ENCODE results near the gene ARL8B. TPM values are rescaled to one million over a fixed set of nuclear protein-coding genes. Genes with fewer than 3 reads are reported as not detected.
A peak's percentile ranks its signal among the peaks of the same experiment; 100 is the strongest.

Gene ARL8B
- total and polyA plus RNA-seq, 10 of the 15 experiments (the other 5 are each of a cell fraction or from before 2014, with no cell fraction given): 22.0 to 80.6 (median 43.7) TPM

DNA sequence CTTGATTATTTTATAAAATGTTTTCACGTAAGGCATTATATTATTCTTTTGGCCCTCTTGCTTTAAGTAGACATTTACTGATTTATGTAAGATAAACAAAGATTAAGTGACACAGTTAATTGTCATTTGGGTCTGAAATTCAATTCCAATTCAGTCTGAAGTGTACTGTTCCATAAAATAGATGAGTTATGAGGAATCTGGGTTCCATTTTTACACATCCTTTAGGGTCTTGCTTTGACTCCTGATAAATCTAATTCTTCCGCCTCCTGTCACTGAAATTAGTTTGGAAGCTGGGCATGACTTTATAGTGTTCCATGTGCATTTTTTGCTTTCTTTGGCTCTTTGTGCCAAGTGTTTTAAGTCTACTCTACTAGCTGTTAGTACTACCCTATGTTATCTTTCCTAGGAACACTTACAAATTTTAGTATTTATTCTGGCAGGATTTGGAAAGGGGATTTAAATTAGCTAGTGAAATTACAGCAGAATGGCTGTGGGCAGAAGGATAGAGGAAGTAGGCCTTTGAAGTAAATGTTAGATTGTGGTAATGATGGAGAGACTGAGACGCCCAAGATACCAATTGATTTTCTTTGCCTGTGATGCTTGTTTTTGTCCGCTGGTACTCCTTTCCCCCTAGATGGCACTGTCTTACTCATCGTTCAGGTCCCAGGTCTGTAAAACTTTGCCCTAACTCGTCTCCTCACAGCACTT lies 14.3 kb downstream of the ARL8B start (continued):
- no peak for TF ChIP-seq DPF2 (IDR thresholded peaks at IDR 0.05)
- TF ChIP-seq CREB1 (IDR thresholded peaks at IDR 0.05; ENCODE audit: low read depth): no peak
- TF ChIP-seq EP300 (IDR thresholded peaks at IDR 0.05; ENCODE audit: borderline replicate concordance in 1 of 2, control insufficient read depth in 1 of 2, low read depth in 2 of 2, low read length in 2 of 2): no peak; a peak in 2 of 4 replicates
- TF ChIP-seq ZNF24 (IDR thresholded peaks at IDR 0.05): 0 out of 2 replicates have a peak, but pooled peaks have one; percentile 25
- peak; percentile 48; the same call in 1 of the 2 replicates for TF ChIP-seq SPI1 (IDR thresholded peaks at IDR 0.05; ENCODE audit: borderline replicate concordance, insufficient read depth, low read depth, low read length)
- no peak for TF ChIP-seq SUPT20H (IDR thresholded peaks at IDR 0.05; ENCODE audit: borderline replicate concordance, control insufficient read depth, low read depth, low read length)
- TF ChIP-seq SP1 (IDR thresholded peaks at IDR 0.05; ENCODE audit: low read depth, low read length): no peak
- no peak for TF ChIP-seq ETV6 (conservative IDR thresholded peaks at IDR 0.05 in 1 of 2, IDR thresholded peaks at IDR 0.05 in 1 of 2; ENCODE audit: borderline replicate concordance in 1 of 2, low read depth in 1 of 2)
- TF ChIP-seq CHD4 (IDR thresholded peaks at IDR 0.05): no peak
- TF ChIP-seq, protein P1, sequence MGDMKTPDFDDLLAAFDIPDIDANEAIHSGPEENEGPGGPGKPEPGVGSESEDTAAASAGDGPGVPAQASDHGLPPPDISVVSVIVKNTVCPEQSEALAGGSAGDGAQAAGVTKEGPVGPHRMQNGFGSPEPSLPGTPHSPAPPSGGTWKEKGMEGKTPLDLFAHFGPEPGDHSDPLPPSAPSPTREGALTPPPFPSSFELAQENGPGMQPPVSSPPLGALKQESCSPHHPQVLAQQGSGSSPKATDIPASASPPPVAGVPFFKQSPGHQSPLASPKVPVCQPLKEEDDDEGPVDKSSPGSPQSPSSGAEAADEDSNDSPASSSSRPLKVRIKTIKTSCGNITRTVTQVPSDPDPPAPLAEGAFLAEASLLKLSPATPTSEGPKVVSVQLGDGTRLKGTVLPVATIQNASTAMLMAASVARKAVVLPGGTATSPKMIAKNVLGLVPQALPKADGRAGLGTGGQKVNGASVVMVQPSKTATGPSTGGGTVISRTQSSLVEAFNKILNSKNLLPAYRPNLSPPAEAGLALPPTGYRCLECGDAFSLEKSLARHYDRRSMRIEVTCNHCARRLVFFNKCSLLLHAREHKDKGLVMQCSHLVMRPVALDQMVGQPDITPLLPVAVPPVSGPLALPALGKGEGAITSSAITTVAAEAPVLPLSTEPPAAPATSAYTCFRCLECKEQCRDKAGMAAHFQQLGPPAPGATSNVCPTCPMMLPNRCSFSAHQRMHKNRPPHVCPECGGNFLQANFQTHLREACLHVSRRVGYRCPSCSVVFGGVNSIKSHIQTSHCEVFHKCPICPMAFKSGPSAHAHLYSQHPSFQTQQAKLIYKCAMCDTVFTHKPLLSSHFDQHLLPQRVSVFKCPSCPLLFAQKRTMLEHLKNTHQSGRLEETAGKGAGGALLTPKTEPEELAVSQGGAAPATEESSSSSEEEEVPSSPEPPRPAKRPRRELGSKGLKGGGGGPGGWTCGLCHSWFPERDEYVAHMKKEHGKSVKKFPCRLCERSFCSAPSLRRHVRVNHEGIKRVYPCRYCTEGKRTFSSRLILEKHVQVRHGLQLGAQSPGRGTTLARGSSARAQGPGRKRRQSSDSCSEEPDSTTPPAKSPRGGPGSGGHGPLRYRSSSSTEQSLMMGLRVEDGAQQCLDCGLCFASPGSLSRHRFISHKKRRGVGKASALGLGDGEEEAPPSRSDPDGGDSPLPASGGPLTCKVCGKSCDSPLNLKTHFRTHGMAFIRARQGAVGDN (IDR thresholded peaks at IDR 0.05): no peak
- TF ChIP-seq CHD1 (IDR thresholded peaks at IDR 0.05; ENCODE audit: low read depth, low read length): no peak
- TF ChIP-seq YY1 (IDR thresholded peaks at IDR 0.05; ENCODE audit: low read depth, low read length): 0 out of 2 replicates have a peak, but pooled peaks have one; percentile 45
- TF ChIP-seq, protein P2, sequence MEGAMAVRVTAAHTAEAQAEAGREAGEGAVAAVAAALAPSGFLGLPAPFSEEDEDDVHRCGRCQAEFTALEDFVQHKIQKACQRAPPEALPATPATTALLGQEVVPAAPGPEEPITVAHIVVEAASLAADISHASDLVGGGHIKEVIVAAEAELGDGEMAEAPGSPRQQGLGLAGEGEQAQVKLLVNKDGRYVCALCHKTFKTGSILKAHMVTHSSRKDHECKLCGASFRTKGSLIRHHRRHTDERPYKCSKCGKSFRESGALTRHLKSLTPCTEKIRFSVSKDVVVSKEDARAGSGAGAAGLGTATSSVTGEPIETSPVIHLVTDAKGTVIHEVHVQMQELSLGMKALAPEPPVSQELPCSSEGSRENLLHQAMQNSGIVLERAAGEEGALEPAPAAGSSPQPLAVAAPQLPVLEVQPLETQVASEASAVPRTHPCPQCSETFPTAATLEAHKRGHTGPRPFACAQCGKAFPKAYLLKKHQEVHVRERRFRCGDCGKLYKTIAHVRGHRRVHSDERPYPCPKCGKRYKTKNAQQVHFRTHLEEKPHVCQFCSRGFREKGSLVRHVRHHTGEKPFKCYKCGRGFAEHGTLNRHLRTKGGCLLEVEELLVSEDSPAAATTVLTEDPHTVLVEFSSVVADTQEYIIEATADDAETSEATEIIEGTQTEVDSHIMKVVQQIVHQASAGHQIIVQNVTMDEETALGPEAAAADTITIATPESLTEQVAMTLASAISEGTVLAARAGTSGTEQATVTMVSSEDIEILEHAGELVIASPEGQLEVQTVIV (IDR thresholded peaks at IDR 0.05; ENCODE audit: borderline replicate concordance, partially characterized antibody): no peak
- TF ChIP-seq, protein P3, sequence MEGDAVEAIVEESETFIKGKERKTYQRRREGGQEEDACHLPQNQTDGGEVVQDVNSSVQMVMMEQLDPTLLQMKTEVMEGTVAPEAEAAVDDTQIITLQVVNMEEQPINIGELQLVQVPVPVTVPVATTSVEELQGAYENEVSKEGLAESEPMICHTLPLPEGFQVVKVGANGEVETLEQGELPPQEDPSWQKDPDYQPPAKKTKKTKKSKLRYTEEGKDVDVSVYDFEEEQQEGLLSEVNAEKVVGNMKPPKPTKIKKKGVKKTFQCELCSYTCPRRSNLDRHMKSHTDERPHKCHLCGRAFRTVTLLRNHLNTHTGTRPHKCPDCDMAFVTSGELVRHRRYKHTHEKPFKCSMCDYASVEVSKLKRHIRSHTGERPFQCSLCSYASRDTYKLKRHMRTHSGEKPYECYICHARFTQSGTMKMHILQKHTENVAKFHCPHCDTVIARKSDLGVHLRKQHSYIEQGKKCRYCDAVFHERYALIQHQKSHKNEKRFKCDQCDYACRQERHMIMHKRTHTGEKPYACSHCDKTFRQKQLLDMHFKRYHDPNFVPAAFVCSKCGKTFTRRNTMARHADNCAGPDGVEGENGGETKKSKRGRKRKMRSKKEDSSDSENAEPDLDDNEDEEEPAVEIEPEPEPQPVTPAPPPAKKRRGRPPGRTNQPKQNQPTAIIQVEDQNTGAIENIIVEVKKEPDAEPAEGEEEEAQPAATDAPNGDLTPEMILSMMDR (IDR thresholded peaks at IDR 0.05 in 2 of 3, conservative IDR thresholded peaks at IDR 0.05 in 1 of 3; ENCODE audit: control insufficient read depth in 2 of 3, extremely low read depth in 1 of 3, insufficient read depth in 1 of 3, low read depth in 3 of 3, low read length in 3 of 3): peak; percentile 72 to 85 (median 79)
- TF ChIP-seq, protein P4, sequence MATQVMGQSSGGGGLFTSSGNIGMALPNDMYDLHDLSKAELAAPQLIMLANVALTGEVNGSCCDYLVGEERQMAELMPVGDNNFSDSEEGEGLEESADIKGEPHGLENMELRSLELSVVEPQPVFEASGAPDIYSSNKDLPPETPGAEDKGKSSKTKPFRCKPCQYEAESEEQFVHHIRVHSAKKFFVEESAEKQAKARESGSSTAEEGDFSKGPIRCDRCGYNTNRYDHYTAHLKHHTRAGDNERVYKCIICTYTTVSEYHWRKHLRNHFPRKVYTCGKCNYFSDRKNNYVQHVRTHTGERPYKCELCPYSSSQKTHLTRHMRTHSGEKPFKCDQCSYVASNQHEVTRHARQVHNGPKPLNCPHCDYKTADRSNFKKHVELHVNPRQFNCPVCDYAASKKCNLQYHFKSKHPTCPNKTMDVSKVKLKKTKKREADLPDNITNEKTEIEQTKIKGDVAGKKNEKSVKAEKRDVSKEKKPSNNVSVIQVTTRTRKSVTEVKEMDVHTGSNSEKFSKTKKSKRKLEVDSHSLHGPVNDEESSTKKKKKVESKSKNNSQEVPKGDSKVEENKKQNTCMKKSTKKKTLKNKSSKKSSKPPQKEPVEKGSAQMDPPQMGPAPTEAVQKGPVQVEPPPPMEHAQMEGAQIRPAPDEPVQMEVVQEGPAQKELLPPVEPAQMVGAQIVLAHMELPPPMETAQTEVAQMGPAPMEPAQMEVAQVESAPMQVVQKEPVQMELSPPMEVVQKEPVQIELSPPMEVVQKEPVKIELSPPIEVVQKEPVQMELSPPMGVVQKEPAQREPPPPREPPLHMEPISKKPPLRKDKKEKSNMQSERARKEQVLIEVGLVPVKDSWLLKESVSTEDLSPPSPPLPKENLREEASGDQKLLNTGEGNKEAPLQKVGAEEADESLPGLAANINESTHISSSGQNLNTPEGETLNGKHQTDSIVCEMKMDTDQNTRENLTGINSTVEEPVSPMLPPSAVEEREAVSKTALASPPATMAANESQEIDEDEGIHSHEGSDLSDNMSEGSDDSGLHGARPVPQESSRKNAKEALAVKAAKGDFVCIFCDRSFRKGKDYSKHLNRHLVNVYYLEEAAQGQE (IDR thresholded peaks at IDR 0.05; ENCODE audit: low read depth, low read length): no peak
- no peak for TF ChIP-seq WRNIP1 (IDR thresholded peaks at IDR 0.05; ENCODE audit: borderline replicate concordance, low read depth, low read length)

All from GM12878 (cell line).